ENCODE data around the gene HMCN2.

The HMCN2 gene

GRCh38 chr9:130309689-130310455, 44.3 kb downstream of the HMCN2 start:
- TF ChIP-seq CTCF (IDR thresholded peaks at IDR 0.05; ENCODE audit: low read length, missing control alignments), result no peak
- H3K4me3 ChIP-seq (replicated peaks; ENCODE audit: low read depth, low read length), result no peak overlapping the region

GRCh38 chr9:130310456-130310855, 44.9 kb downstream of the HMCN2 start:
- TF ChIP-seq CTCF (IDR thresholded peaks at IDR 0.05; ENCODE audit: low read length, missing control alignments), result no peak
- H3K4me3 ChIP-seq (replicated peaks; ENCODE audit: low read depth, low read length), result no peak overlapping the region
- no peak for DNase-seq (ENCODE audit: low read depth)

More at GRCh38 chr9:130309689-130310455, 44.3 kb downstream of the HMCN2 start:
- DNase-seq (ENCODE audit: low read depth), result no peak

- TF ChIP-seq CTCF (IDR thresholded peaks at IDR 0.05; ENCODE audit: low read length, missing control alignments), result no peak
- H3K4me3 ChIP-seq (replicated peaks; ENCODE audit: low read depth, low read length), result no peak overlapping the region
- DNase-seq (ENCODE audit: low read depth), result no peak
Measured at GRCh38 chr9:130311003-130311402, 45.4 kb downstream of the HMCN2 start.

- no peak overlapping the region for H3K4me3 ChIP-seq (replicated peaks; ENCODE audit: low read depth, low read length)
- no peak for DNase-seq (ENCODE audit: low read depth)
- TF ChIP-seq CTCF (IDR thresholded peaks at IDR 0.05; ENCODE audit: low read length, missing control alignments), result no peak
Measured at GRCh38 chr9:130311408-130312140, 46.0 kb downstream of the HMCN2 start.

- TF ChIP-seq CTCF (IDR thresholded peaks at IDR 0.05; ENCODE audit: low read length, missing control alignments), result no peak
- no peak overlapping the region for H3K4me3 ChIP-seq (replicated peaks; ENCODE audit: low read depth, low read length)
- DNase-seq (ENCODE audit: low read depth), result no peak
Measured at GRCh38 chr9:130313103-130313858, 47.7 kb downstream of the HMCN2 start.

- DNase-seq (ENCODE audit: low read depth), result no peak
- no peak for TF ChIP-seq CTCF (IDR thresholded peaks at IDR 0.05; ENCODE audit: low read length, missing control alignments)
- no peak overlapping the region for H3K4me3 ChIP-seq (replicated peaks; ENCODE audit: low read depth, low read length)
Measured at GRCh38 chr9:130315446-130316226, 50.1 kb downstream of the HMCN2 start.

Data from fibroblast of pulmonary artery (primary cell).